ENCODE results near the gene SUZ12.

GRCh38 chr17:32016231-32016630 lies 79.4 kb downstream of the SUZ12 start:
- TF ChIP-seq CTCF (IDR thresholded peaks at IDR 0.05) (no peak), POLR2A (IDR thresholded peaks at IDR 0.05) (no peak), POLR2AphosphoS5 (IDR thresholded peaks at IDR 0.05) (no peak)
